Psoas muscle (tissue), 8 donors: ENCODE measurements around the gene ITSN1. TPM values are rescaled to one million over a fixed set of nuclear protein-coding genes. Genes with fewer than 3 reads are reported as not detected.
A peak's percentile ranks its signal among the peaks of the same experiment; 100 is the strongest.
"Not testable (repeated sequence)": the region's sequence is repeated elsewhere in the genome, so short reads cannot be mapped to it uniquely, and the experiment has no call there.

Source experiments
- ATAC-seq, 4 donors: fragments of 200-7000 bp; cut with Tn5 transposase; one replicate each; pipeline ENCODE4 v1.9.1; 2020; ENCODE audit warnings: moderate library complexity in 3 of 4, mild to moderate bottlenecking in 2 of 4
- DNase-seq, 2 donors: peaks; one replicate each; pipeline ENCODE4 v3.0.0-alpha.2; 2020
- H3K27ac ChIP-seq: fragments of 200-600 bp; one replicate; pipeline ENCODE4 v1.8.0; 2022
- H3K27me3 ChIP-seq, 3 donors: fragments of 200-600 bp in 1 of 3; one replicate each; pipeline versions ENCODE4 v1.6.1 to v1.8.0; 2013 to 2022; ENCODE audit warnings: low read length in 2 of 3, mild to moderate bottlenecking in 2 of 3, moderate library complexity in 1 of 3; ENCODE audit not compliant: insufficient read depth in 3 of 3
- H3K36me3 ChIP-seq, 2 donors: fragments of 200-600 bp in 1 of 2; one replicate each; pipeline versions ENCODE4 v1.6.1 to v1.8.0; 2013 to 2022; ENCODE audit warnings: low read depth in 1 of 2, mild to moderate bottlenecking in 1 of 2, moderate library complexity in 1 of 2; ENCODE audit not compliant: insufficient read depth in 1 of 2
- H3K4me1 ChIP-seq: fragments of 200-600 bp; one replicate; pipeline ENCODE4 v1.8.0; 2022
- H3K4me3 ChIP-seq: fragments of 200-600 bp; one replicate; pipeline ENCODE4 v1.8.0; 2022; ENCODE audit warnings: mild to moderate bottlenecking
- H3K9me3 ChIP-seq: fragments of 200-600 bp; one replicate; pipeline ENCODE4 v1.8.0; 2022
- CTCF ChIP-seq: fragments of 200-600 bp; IDR thresholded peaks from one replicate; pipeline ENCODE4 v1.8.0; 2022; ENCODE audit warnings: antibody characterized with exemption
- WGBS, 3 donors: extraction: QIAGEN DNeasy Blood & Tissue Kit; methylation state at CpG; one replicate each; pipeline versions ENCODE4 v1.1.6 to v1.1.7; 2013; 5-methylcytosine and 5-hydroxymethylcytosine counted together
- intact Hi-C, 2 donors: fragments of 100-400 bp; cut with DNase I; formaldehyde crosslinking; loops; one replicate each; pipeline versions ENCODE4 v1.11.0 to v1.14.2; 2022
- polyA plus RNA-seq, 3 donors: library from polyadenylated mRNA; stranded (reverse); fragments of 200-250 nt; gene quantifications; one replicate each; pipeline ENCODE4 v1.2.3, GENCODE V29; 2013
- total RNA-seq, 4 donors: library from RNA; stranded (reverse); fragmentation: NEBNext Ultra II Directional in 2 of 4; extraction: Animal tissue kit (Norgen Biotek cat#: 25700) in 2 of 4; gene quantifications; one replicate each; pipeline versions ENCODE4 v1.2.1 to v1.2.4, GENCODE V29; 2021 to 2023
- donor health status: healthy with polysubstance abuse.
- donor health status: DM: no; HTN: no; CAD: no; lungs with moderate emphysema.
- donor health status: Bipolar disorder and iron deficiency.
- donor health status: healthy.
- donor health status: DM: yes; HTN: yes; CAD: no.
- donor health status: DM: no; HTN: no; CAD: no.
- donor health status: DM: no; HTN: no; CAD: no.
- donor health status: DM: yes; HTN: yes; CAD: no.

ITSN1 gene
- total and polyA plus RNA-seq, 7 donors, result 9.3 to 43.8 (median 22.4) TPM

GRCh38 chr21:33917421-33917820 lies 275.1 kb downstream of the ITSN1 start:
- Histone ChIP-seq H3K27me3 (no peaks in the 10 kb centered on the region), H3K36me3 (peaks cover 0 to 11% of the 10 kb centered on the region in 2 donors), H3K4me1 (peaks cover 20% of the 10 kb centered on the region), H3K9me3 (no peaks in the 10 kb centered on the region), H3K4me3 (no peak overlapping the region), H3K27ac (no peak overlapping the region)
- DNase-seq, result no peak
- no peak for ATAC-seq
- no peak for TF ChIP-seq CTCF
- intact Hi-C loops, result loop anchor here in 1 of 2 donors (5.0 to 10.0 kb wide), 2 partner anchors 430 to 697 kb away; partner anchors contain the start of gene RCAN1
- 82 to 88% (median 87%) methylated on average over 4 of the region's 4 CpGs for whole genome bisulfite sequencing, 3 donors

- 18 to 26% (median 19%) methylated on average over 13 of the region's 13 CpGs for WGBS, 3 donors
- H3K27me3 ChIP-seq, result no peaks in the 10 kb centered on the region
- TF ChIP-seq CTCF, result peak; percentile 92
- no peak overlapping the region for H3K27ac ChIP-seq
- no peaks in the 10 kb centered on the region for H3K36me3 ChIP-seq
- H3K4me1 ChIP-seq, result no peaks in the 10 kb centered on the region
- intact Hi-C loops, result loop anchor here in 1 of 2 donors (5.0 kb wide), 2 partner anchors 278 to 708 kb away; no protein-coding TSS in a partner anchor
- no peak overlapping the region for H3K4me3 ChIP-seq
- DNase-seq (peak; percentile 88 to 93), ATAC-seq (peak; percentile 97 to 100 (median 98))
- H3K9me3 ChIP-seq, result no peaks in the 10 kb centered on the region
Measured at GRCh38 chr21:33924079-33924765, 281.9 kb downstream of the ITSN1 start.

- intact Hi-C loops, result loop anchor here in 1 of 2 donors (5.0 kb wide), 2 partner anchors 278 to 708 kb away; no protein-coding TSS in a partner anchor
- Histone ChIP-seq H3K9me3 (no peaks in the 10 kb centered on the region), H3K36me3 (no peaks in the 10 kb centered on the region), H3K27me3 (no peaks in the 10 kb centered on the region), H3K27ac (no peak overlapping the region), H3K4me1 (no peaks in the 10 kb centered on the region), H3K4me3 (no peak overlapping the region)
- no peak for TF ChIP-seq CTCF
- ATAC-seq (peak in 3 of 4 donors; percentile 9 to 22 (median 21)), DNase-seq (no peak)
- 67 to 79% (median 78%) methylated on average over 3 of the region's 3 CpGs for WGBS, 3 donors
Measured at GRCh38 chr21:33924766-33925100, 282.4 kb downstream of the ITSN1 start.

GRCh38 chr21:33926248-33926647 lies 283.9 kb downstream of the ITSN1 start:
- DNase-seq, H3K27me3 ChIP-seq, H3K4me3 ChIP-seq, H3K9me3 ChIP-seq, ATAC-seq, intact Hi-C loops, H3K36me3 ChIP-seq, H3K27ac ChIP-seq, H3K4me1 ChIP-seq: not testable (repeated sequence)
- WGBS, 3 donors, result 89 to 100% (median 89%) methylated on average over 1 to 2 of the region's 2 CpGs

GRCh38 chr21:33931052-33931798 lies 288.9 kb downstream of the ITSN1 start:
- H3K4me3 ChIP-seq, result peak overlapping the region; percentile 63
- H3K9me3 ChIP-seq, H3K36me3 ChIP-seq, H3K27ac ChIP-seq, DNase-seq, H3K4me1 ChIP-seq, H3K27me3 ChIP-seq: not testable (repeated sequence)
- intact Hi-C loops, result loop anchor here in 1 of 2 donors (10.0 kb wide), 1 partner anchor 384 kb away; no protein-coding TSS in a partner anchor
- ATAC-seq, result peak in 1 of 4 donors; percentile 45
- WGBS, 3 donors, result 75 to 87% (median 77%) methylated on average over 6 to 7 of the region's 34 CpGs
